Gastroesophageal sphincter (tissue), 3 donors: ENCODE results near the gene DHX30.

ENCODE experiments used
- CTCF ChIP-seq, 4 experiments: fragments of 200-600 bp in 2 of 4; fragments of 450-650 bp in 2 of 4; sonication (generic) in 1 of 4; IDR thresholded peaks; one replicate each; pipeline ENCODE4 v1.5.1; 2017 to 2019; ENCODE audit warnings: antibody characterized with exemption in 4 of 4, mild to moderate bottlenecking in 2 of 4, moderate library complexity in 2 of 4
- POLR2A ChIP-seq, 2 donors: fragments of 450-650 bp; IDR thresholded peaks; one replicate each; pipeline ENCODE4 v1.6.1; 2017; ENCODE audit warnings: antibody characterized with exemption in 2 of 2, mild to moderate bottlenecking in 2 of 2, moderate library complexity in 1 of 2

- no peak for TF ChIP-seq CTCF (IDR thresholded peaks at IDR 0.05)
- TF ChIP-seq POLR2A (IDR thresholded peaks at IDR 0.05): no peak
Observed at GRCh38 chr3:47825590-47825989, 22.7 kb downstream of the DHX30 start.
